ENCODE measurements around the gene CAPN3.

The CAPN3 gene

GRCh38 chr15:42421376-42421775, 62.1 kb downstream of the CAPN3 start:
- TF ChIP-seq CTCF (IDR thresholded peaks at IDR 0.05; ENCODE audit: control extremely low read depth, extremely low read depth, low read depth, missing control alignments): no peak
- CTCF ChIA-PET: no interaction called here
- no peak for DNase-seq (ENCODE audit: extremely low spot score)
- POLR2A ChIA-PET: no interaction called here

DNA sequence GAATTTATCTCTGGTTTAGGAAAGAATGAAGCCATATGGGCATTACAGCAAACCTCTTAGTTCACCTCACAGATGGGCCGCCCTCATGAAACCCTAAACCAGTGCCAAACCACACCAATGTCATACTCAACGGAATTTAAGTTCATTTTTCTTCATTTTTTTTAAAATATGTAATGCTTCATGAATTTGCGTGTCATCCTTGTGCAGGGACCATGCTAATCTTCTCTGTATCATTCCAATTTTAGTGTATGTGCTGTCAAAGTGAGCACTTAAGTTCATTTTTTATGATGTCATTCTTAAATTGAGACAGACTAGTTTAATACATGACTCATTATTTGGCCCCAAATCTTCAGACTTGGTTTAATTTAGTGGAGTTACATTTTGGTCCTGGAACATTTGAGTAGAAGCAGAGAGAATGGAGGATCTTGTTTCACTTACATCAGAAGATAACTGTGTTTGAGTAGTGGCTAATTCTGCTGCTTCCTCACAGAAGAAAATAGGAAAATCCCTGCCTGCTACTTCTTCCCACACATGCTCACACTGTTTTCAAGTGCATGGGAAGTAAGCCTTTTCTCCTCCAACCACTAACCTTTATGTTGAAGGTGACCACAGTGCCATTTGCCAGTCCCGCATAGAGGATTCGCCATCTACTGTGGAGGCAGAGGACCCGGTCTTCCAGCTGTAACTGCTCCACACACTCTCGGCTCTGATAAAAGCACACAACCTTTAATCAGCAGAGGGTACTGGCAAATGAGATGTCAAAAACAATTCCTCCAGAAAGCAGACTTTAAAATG, 68.3 kb downstream of the CAPN3 start:
- ChIA-PET POLR2A (no interaction called here), CTCF (no interaction called here)
- DNase-seq (ENCODE audit: extremely low spot score): no peak
- TF ChIP-seq CTCF (IDR thresholded peaks at IDR 0.05; ENCODE audit: control extremely low read depth, extremely low read depth, low read depth, missing control alignments): no peak

DNA sequence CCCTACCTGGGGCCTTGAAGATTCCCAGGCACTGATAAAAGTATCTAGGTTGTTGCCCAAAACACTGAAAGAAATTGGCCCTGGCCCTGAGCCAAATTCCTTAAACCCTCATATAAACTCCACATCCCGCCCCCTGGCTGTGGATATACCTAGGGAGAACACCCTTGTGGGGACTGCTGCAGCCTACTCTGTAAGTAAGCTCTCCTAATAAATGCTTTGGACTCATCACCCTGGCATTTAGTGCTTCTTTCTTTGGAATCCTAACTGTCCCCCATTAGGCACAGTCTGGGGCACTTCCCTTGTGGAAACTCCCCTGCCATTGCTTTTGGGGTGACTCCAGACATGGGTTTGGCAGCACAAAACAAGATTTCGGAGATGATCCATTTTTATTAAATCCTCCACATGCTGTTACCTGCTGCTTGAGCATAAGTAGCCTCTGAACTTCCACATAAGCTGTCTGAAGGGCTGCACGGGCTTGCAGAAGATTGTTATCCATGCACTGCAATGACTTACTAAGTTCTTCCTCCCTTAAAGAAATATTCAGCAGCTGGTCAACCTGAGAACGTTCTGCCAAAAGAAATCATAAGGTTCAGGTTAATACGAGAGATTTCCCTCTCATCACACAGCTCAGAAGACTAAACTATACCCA, 85.2 kb downstream of the CAPN3 start:
- ChIA-PET POLR2A (no interaction called here), CTCF (interaction anchor here (1.2 to 1.8 kb wide), 4 partner anchors 7 to 27 kb away, joined by 3 to 6 read pairs (median 4); no protein-coding TSS in a partner anchor)
- no peak for DNase-seq (ENCODE audit: extremely low spot score)
- TF ChIP-seq CTCF (IDR thresholded peaks at IDR 0.05; ENCODE audit: control extremely low read depth, extremely low read depth, low read depth, missing control alignments): no peak

DNA sequence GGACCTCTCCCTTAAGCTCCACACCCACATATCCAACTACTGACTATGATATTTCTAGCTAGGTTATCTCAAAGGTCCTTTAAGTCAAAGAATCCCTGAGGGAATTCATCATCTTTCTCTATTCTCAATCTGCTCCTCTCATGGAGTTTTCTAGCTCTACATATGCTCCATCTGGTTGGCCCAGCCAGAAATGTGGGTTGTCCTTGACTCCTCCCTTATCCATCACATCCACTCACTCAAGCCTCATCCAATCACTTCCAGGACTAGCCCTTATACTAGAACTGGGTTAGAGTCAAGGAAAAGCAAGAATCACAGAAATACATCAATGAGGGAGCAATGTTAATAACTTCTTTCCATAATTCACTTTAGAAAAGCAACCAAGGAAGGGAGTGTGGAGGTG, 86.2 kb downstream of the CAPN3 start:
- DNase-seq (ENCODE audit: extremely low spot score): no peak
- POLR2A ChIA-PET: no interaction called here
- no peak for TF ChIP-seq CTCF (IDR thresholded peaks at IDR 0.05; ENCODE audit: control extremely low read depth, extremely low read depth, low read depth, missing control alignments)
- CTCF ChIA-PET: interaction anchor here (1.2 to 1.8 kb wide), 4 partner anchors 8 to 26 kb away, joined by 3 to 6 read pairs (median 4); no protein-coding TSS in a partner anchor

DNA sequence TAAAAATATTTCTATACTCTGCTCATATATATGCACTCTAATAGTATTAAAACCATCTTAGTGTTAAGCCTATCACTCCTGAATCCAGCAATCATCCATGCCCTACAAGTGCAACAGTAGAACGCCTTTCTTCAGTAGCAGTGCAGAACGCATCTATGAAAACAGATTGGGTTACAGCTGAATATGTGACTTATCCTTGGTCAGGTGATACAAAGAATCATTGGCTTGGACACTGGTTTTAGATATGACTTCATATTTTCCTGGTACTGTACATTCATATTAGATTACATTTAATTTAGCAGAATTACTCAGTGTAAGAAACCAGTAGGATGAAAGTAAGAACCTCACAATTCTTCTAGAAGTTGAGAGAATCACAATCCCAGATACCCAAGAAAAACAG, 88.3 kb downstream of the CAPN3 start:
- CTCF ChIA-PET: no interaction called here
- POLR2A ChIA-PET: no interaction called here

DNA sequence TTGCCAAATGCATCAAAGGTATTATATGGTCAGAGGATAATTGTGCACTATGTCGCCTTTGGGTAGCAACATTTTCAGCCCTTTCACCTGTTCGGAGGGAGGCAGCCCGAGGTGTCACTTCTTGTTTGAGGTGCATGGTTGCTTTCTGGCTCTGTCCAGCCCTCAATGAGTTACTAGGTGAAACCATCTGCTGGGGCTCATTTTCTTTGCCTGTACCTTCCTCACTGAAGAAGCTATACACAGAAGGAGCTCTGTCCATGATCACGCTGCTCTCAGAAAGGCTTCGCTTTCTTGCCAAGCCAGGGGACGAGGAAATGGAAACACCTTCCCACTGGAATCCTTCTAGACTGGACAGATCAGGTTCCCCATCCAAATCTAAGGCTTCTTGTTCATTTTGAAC, 89.0 kb downstream of the CAPN3 start:
- DNase-seq (ENCODE audit: extremely low spot score): no peak
- TF ChIP-seq CTCF (IDR thresholded peaks at IDR 0.05; ENCODE audit: control extremely low read depth, extremely low read depth, low read depth, missing control alignments): no peak
- POLR2A ChIA-PET: interaction anchor here (0.6 kb wide), 1 partner anchor 1050 kb away, joined by 3 read pairs; no protein-coding TSS in a partner anchor
- CTCF ChIA-PET: no interaction called here

More for the DNA sequence above, 88.3 kb downstream of the CAPN3 start:
- no peak for DNase-seq (ENCODE audit: extremely low spot score)
- TF ChIP-seq CTCF (IDR thresholded peaks at IDR 0.05; ENCODE audit: control extremely low read depth, extremely low read depth, low read depth, missing control alignments): no peak
